Keratinocyte (primary cell): ENCODE measurements around the gene ANKFY1. TPM values are rescaled to one million over a fixed set of nuclear protein-coding genes. Genes with fewer than 3 reads are reported as not detected.

Experiments used
- DNase-seq: peaks from one replicate; pipeline ENCODE4 v3.0.0-alpha.2; 2011; ENCODE audit warnings: low read depth, missing footprints, low spot score
- FAIRE-seq: peaks from 2 replicates; lab custom pipeline; 2011; peaks lifted over from hg19 to GRCh38; lab: Jason Lieb, UNC
- H2AFZ ChIP-seq: 2 replicates; pipeline ENCODE4 v1.6.0; 2012; ENCODE audit warnings: low read length, control low read depth, inconsistent platforms; ENCODE audit not compliant: control insufficient read depth
- H3K27ac ChIP-seq: 2 replicates; pipeline ENCODE4 v1.5.1; 2011; ENCODE audit warnings: low read length; ENCODE audit not compliant: control insufficient read depth, insufficient read depth
- H3K27me3 ChIP-seq: 3 replicates; pipeline ENCODE4 v1.6.0; 2011; ENCODE audit warnings: low read length; ENCODE audit not compliant: control insufficient read depth, insufficient read depth; ENCODE audit errors: extremely low read depth
- H3K36me3 ChIP-seq, 2 experiments: 2 replicates in 1 of 2; 3 replicates in 1 of 2; pipeline ENCODE4 v1.5.1; 2011; ENCODE audit warnings: low read length in 2 of 2, mild to moderate bottlenecking in 1 of 2; ENCODE audit not compliant: control insufficient read depth in 2 of 2, insufficient read depth in 2 of 2; ENCODE audit errors: extremely low read depth in 1 of 2
- H3K4me1 ChIP-seq: 3 replicates; pipeline ENCODE4 v1.5.1; 2011; ENCODE audit warnings: low read length; ENCODE audit not compliant: control insufficient read depth, insufficient read depth; ENCODE audit errors: extremely low read depth
- H3K4me2 ChIP-seq: 3 replicates; pipeline ENCODE4 v1.6.0; 2011; ENCODE audit warnings: low read depth, low read length; ENCODE audit not compliant: control insufficient read depth, insufficient read depth; ENCODE audit errors: extremely low read depth
- H3K4me3 ChIP-seq, 3 experiments: fragments of 200-600 bp in 1 of 3; sonication (generic) in 1 of 3; 2 replicates in 2 of 3; 3 replicates in 1 of 3; pipeline ENCODE4 v1.5.1; 2011 to 2016; ENCODE audit warnings: low read length in 3 of 3, mild to moderate bottlenecking in 3 of 3, control low read depth in 2 of 3, inconsistent platforms in 1 of 3, low read depth in 1 of 3, mixed read lengths in 1 of 3, mixed run types in 1 of 3, moderate library complexity in 1 of 3; ENCODE audit not compliant: control insufficient read depth in 2 of 3, insufficient read depth in 2 of 3; ENCODE audit errors: extremely low read depth in 1 of 3
- H3K79me2 ChIP-seq: 2 replicates; pipeline ENCODE4 v1.6.0; 2012; ENCODE audit warnings: low read length; ENCODE audit not compliant: control insufficient read depth, insufficient read depth
- H3K9ac ChIP-seq: 3 replicates; pipeline ENCODE4 v1.6.0; 2011; ENCODE audit warnings: low read length; ENCODE audit not compliant: control insufficient read depth, insufficient read depth; ENCODE audit errors: extremely low read depth
- H3K9me1 ChIP-seq: 3 replicates; pipeline ENCODE4 v1.6.0; 2011; ENCODE audit warnings: low read length; ENCODE audit not compliant: control insufficient read depth, insufficient read depth; ENCODE audit errors: extremely low read depth
- H3K9me3 ChIP-seq: 2 replicates; pipeline ENCODE4 v1.5.1; 2012; ENCODE audit warnings: low read depth, low read length; ENCODE audit not compliant: control insufficient read depth
- H4K20me1 ChIP-seq: 3 replicates; pipeline ENCODE4 v1.6.0; 2011; ENCODE audit warnings: low read length; ENCODE audit not compliant: control insufficient read depth, insufficient read depth; ENCODE audit errors: extremely low read depth
- EZH2 ChIP-seq: IDR thresholded peaks from one replicate; pipeline ENCODE4 v1.6.1; 2012; ENCODE audit warnings: inconsistent platforms, mild to moderate bottlenecking, low read length, moderate library complexity
- dilution Hi-C: fragments of 300-500 bp; cut with MboI; formaldehyde crosslinking; loops from one replicate; pipeline ENCODE4 v1.7.0; 2020; ENCODE audit warnings: low sequenced_read_pairs; ENCODE audit not compliant: extremely low pct_ligation_motif_present
- polyA plus RNA-seq, 5 experiments: library from polyadenylated mRNA; depleted of rRNA in 3 of 5; stranded (reverse) in 3 of 5; stranded (forward) in 1 of 5; unstranded in 1 of 5; fragments of >200 nt; gene quantifications; 1 replicate in 1 of 5; 2 replicates in 3 of 5; 3 replicates in 1 of 5; pipeline versions ENCODE4 v1.2.1 to v1.2.3, GENCODE V29; 2011 to 2012; ENCODE audit warnings: missing spikeins in 2 of 5, low read depth in 1 of 5, low replicate concordance in 1 of 5
- TF ChIP-seq, protein P1 (sequence below), 3 experiments: IDR thresholded peaks in 1 of 3; conservative IDR thresholded peaks in 1 of 3; optimal IDR thresholded peaks in 1 of 3; 2 replicates in 2 of 3; 3 replicates in 1 of 3; pipeline versions ENCODE3 to v1.5.1; 2011; ENCODE audit warnings: low read length in 3 of 3, mild to moderate bottlenecking in 3 of 3, moderate library complexity in 2 of 3, control low read depth in 1 of 3, inconsistent platforms in 1 of 3; ENCODE audit not compliant: insufficient read depth in 2 of 3; ENCODE audit errors: extremely low read depth in 1 of 3

Gene ANKFY1
- polyA plus RNA-seq, 1 donor (not counting 4 experiments of a cell fraction or from before 2014, with no cell fraction given), result 27.0 TPM

DNA sequence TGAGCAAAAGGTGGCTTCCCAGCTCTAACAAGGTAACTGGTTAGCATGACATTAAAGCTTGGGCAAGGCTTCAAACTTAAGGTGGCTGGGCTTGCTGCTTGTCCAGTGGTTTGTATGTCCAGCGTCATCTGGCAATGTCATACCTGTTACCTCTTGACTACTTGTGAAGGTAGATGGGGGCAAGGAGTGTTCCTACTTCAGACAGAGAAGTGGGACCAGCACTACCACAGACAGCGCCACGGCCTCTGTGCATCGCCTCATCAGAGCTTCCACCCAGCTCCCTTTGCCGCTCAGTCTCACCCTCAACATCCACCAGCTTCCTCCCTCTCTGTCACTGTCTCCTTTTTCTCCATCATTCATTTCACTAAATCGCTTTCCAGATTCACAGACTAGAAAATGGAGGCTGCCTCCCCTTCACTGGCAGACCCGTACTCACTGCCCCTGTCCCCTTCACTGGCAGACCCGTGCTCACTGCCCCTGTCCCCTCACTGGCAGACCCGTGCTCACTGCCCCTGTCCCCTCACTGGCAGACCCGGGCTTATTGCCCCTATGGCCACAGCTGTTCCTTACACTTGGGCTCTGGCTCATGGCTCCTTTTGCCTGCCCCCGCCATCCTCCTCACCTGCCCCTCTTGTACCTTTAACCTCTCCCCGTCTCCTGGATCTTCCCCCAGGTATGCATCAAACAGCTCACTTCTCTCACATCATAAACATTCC, 106.0 kb downstream of the ANKFY1 start:
- Histone ChIP-seq H4K20me1 (no peaks in the 10 kb centered on the region), H3K4me2 (no peak overlapping the region), H3K4me3 (no peak overlapping the region), H3K79me2 (no peaks in the 10 kb centered on the region), H3K9ac (no peak overlapping the region), H3K36me3 (peaks cover 0 to 10% of the 10 kb centered on the region in 2 experiments), H3K4me1 (peaks cover 28% of the 10 kb centered on the region), H2AFZ (no peak overlapping the region), H3K27ac (no peak overlapping the region), H3K27me3 (no peaks in the 10 kb centered on the region), H3K9me1 (peaks cover 2% of the 10 kb centered on the region), H3K9me3 (no peaks in the 10 kb centered on the region)
- dilution Hi-C loops, result no loop called here
- TF ChIP-seq, protein P1, sequence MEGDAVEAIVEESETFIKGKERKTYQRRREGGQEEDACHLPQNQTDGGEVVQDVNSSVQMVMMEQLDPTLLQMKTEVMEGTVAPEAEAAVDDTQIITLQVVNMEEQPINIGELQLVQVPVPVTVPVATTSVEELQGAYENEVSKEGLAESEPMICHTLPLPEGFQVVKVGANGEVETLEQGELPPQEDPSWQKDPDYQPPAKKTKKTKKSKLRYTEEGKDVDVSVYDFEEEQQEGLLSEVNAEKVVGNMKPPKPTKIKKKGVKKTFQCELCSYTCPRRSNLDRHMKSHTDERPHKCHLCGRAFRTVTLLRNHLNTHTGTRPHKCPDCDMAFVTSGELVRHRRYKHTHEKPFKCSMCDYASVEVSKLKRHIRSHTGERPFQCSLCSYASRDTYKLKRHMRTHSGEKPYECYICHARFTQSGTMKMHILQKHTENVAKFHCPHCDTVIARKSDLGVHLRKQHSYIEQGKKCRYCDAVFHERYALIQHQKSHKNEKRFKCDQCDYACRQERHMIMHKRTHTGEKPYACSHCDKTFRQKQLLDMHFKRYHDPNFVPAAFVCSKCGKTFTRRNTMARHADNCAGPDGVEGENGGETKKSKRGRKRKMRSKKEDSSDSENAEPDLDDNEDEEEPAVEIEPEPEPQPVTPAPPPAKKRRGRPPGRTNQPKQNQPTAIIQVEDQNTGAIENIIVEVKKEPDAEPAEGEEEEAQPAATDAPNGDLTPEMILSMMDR (optimal IDR thresholded peaks at IDR 0.05 in 1 of 3, IDR thresholded peaks at IDR 0.05 in 1 of 3, conservative IDR thresholded peaks at IDR 0.05 in 1 of 3; ENCODE audit: extremely low read depth in 1 of 3, insufficient read depth in 2 of 3, low read length in 3 of 3), result no peak
- no peak for TF ChIP-seq EZH2
- FAIRE-seq (no peak), DNase-seq (no peak)

DNA sequence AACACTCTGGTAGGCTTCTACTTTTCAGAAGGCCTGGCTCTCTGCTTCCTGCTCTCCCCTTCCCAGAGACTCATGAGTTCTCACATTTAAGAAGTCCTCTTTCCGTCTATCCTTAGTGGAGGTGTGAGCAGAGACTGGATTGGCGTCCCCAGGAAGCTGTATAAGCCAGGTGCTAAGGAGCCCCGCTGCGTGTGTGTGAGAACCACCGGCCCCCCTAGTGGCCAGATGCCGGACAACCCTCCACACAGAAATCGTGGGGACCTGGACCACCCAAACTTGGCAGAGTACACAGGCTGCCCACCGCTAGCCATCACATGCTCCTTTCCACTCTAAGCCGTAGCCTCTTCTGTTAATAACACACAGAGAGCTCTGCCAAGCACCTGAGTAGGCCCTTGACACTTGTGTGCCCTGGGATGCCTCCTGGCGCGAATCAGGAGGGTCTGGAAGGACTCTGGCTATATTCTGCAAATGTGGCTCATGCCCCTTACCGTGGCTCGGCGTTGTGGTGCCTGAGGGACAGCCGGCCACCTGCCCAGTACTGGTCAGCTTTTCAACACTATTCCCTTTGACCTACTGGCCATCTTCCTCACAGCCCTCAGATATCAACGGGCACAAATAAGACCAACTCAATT, 106.9 kb downstream of the ANKFY1 start:
- dilution Hi-C loops, result no loop called here
- FAIRE-seq (no peak), DNase-seq (no peak)
- H3K4me2 ChIP-seq, result no peak overlapping the region
- no peaks in the 10 kb centered on the region for H3K79me2 ChIP-seq
- H2AFZ ChIP-seq, result no peak overlapping the region
- no peak overlapping the region for H3K4me3 ChIP-seq
- no peak for TF ChIP-seq EZH2
- TF ChIP-seq, protein P1 (optimal IDR thresholded peaks at IDR 0.05 in 1 of 3, IDR thresholded peaks at IDR 0.05 in 1 of 3, conservative IDR thresholded peaks at IDR 0.05 in 1 of 3; ENCODE audit: extremely low read depth in 1 of 3, insufficient read depth in 2 of 3, low read length in 3 of 3), result peak in 1 of 3 experiments; percentile 11
- peaks cover 23% of the 10 kb centered on the region for H3K4me1 ChIP-seq
- H4K20me1 ChIP-seq, result no peaks in the 10 kb centered on the region
- peaks cover 2% of the 10 kb centered on the region for H3K9me1 ChIP-seq
- no peak overlapping the region for H3K27ac ChIP-seq
- no peaks in the 10 kb centered on the region for H3K9me3 ChIP-seq
- H3K36me3 ChIP-seq, result peaks cover 0 to 10% of the 10 kb centered on the region in 2 experiments
- no peak overlapping the region for H3K9ac ChIP-seq
- H3K27me3 ChIP-seq, result no peaks in the 10 kb centered on the region
